ENCODE results near the gene ADGRG3. TPM values are rescaled to one million over a fixed set of nuclear protein-coding genes. Genes with fewer than 3 reads are reported as not detected.

Gene ADGRG3
- total and polyA plus RNA-seq, 8 donors: 0.46 to 50.2 (median 1.7) TPM; not detected in 2

DNA sequence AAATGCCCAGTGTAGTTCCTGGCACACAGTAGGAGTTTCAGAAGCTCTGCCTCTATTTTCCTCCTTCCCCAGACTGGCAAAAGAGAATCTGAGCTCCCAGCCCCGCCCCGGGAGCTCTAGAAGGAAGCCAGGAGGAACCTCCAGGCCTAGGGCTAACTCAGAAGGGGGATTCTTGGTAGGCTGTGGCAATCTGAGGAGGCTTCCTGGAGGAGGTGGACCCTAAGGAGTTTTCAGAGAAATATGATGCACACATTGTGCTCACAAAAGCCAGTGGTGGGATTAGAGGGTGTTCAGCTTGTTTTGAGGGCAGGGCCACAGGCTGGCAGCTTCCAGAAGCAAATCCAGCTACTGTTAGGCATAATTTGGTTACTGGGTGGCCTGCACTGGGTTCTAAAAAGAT lies 29.7 kb upstream of the ADGRG3 start:
- no peak for TF ChIP-seq EP300 (IDR thresholded peaks at IDR 0.05)
- no peak for TF ChIP-seq POLR2AphosphoS5 (IDR thresholded peaks at IDR 0.05)
- TF ChIP-seq, protein P1, sequence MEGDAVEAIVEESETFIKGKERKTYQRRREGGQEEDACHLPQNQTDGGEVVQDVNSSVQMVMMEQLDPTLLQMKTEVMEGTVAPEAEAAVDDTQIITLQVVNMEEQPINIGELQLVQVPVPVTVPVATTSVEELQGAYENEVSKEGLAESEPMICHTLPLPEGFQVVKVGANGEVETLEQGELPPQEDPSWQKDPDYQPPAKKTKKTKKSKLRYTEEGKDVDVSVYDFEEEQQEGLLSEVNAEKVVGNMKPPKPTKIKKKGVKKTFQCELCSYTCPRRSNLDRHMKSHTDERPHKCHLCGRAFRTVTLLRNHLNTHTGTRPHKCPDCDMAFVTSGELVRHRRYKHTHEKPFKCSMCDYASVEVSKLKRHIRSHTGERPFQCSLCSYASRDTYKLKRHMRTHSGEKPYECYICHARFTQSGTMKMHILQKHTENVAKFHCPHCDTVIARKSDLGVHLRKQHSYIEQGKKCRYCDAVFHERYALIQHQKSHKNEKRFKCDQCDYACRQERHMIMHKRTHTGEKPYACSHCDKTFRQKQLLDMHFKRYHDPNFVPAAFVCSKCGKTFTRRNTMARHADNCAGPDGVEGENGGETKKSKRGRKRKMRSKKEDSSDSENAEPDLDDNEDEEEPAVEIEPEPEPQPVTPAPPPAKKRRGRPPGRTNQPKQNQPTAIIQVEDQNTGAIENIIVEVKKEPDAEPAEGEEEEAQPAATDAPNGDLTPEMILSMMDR (IDR thresholded peaks at IDR 0.05): no peak
- no peak for TF ChIP-seq POLR2A (IDR thresholded peaks at IDR 0.05)
- no peaks in the 10 kb centered on the region for H3K9me3 ChIP-seq
- no peak for DNase-seq
- no peak overlapping the region for H3K4me3 ChIP-seq
- peaks cover 0 to 53% (median 0%) of the 10 kb centered on the region in 3 donors for H3K27me3 ChIP-seq
- WGBS, 5 donors: 71 to 83% (median 75%) methylated on average over 2 of the region's 2 CpGs
- H3K27ac ChIP-seq: peak overlapping the region; percentile 56 to 82 (median 76)
- intact Hi-C loops (cut with DNase I; ENCODE audit: low total_unique reads): no loop called here
- peaks cover 0 to 12% (median 3%) of the 10 kb centered on the region in 4 donors for H3K36me3 ChIP-seq
- peaks cover 64 to 93% (median 83%) of the 10 kb centered on the region in 4 donors for H3K4me1 ChIP-seq

DNA sequence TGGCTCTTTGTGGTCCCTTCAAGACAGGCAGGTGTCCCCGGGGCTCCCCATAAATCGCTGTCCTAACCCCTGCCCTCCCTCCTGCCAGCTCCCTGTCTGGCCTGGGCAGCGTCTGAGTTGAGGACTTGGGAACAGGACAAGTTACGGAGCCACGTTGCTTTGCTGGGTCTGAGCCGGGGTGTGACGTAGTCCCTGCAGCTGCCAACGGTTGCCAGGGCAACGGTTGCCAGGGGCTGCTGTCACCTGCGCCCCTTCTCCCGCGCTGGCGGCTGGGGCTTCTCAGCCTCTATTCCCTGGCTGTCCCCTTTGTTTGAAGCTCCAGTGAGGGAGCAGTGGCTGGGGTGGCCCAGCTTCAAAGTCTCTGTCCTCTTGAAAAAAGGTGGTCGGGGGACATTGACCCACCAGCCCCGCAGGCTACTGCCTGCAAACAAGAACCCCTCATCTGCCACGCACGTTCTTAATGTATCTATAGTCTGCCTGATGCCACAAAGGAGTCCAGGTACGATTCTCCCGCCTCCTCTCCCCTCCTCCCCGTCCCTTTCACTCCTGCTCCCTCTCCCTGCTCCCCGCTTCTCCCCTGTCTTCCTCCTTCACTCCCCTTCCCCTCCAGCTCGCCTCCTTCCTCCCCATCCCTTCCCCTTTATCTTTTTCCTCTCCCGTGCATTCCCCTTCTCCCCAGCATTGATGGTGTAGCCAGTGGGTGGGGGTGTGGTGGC lies 28.8 kb upstream of the ADGRG3 start:
- DNase-seq: peak; percentile 67 to 92
- H3K4me1 ChIP-seq: peaks cover 61 to 88% (median 77%) of the 10 kb centered on the region in 4 donors
- H3K9me3 ChIP-seq: no peaks in the 10 kb centered on the region
- TF ChIP-seq, protein P1 (IDR thresholded peaks at IDR 0.05): no peak
- TF ChIP-seq POLR2A (IDR thresholded peaks at IDR 0.05) (no peak), POLR2AphosphoS5 (IDR thresholded peaks at IDR 0.05) (no peak), EP300 (IDR thresholded peaks at IDR 0.05) (no peak)
- intact Hi-C loops (cut with DNase I; ENCODE audit: low total_unique reads): no loop called here
- no peak overlapping the region for H3K4me3 ChIP-seq
- H3K27ac ChIP-seq: peak overlapping the region; percentile 72 to 82 (median 76)
- WGBS, 5 donors: 27 to 35% (median 32%) methylated on average over 22 to 23 of the region's 23 CpGs
- H3K36me3 ChIP-seq: peaks cover 0 to 15% (median 6%) of the 10 kb centered on the region in 4 donors
- H3K27me3 ChIP-seq: peaks cover 0 to 44% (median 0%) of the 10 kb centered on the region in 3 donors

DNA sequence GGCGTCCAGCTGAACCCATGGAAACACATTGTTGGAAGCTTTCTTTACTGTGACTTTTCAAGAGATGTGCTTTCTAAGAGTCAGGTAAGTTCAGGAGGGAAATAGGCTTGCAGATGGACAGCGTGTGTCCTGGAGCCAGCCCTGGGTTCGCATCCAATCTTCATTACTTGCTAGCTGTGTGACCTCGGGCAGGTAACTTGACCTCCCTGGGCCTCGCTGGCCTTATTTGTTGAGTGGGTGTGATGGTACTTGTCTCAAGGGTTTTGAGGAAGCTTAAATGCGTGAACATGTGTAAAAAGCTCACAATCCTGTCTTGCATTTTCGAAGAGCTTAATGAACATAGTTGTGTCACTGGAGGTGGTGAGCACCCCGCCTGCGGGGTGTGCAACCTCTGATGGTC lies 27.9 kb upstream of the ADGRG3 start:
- 71 to 89% (median 86%) methylated on average over 9 of the region's 9 CpGs for WGBS, 5 donors

DNA sequence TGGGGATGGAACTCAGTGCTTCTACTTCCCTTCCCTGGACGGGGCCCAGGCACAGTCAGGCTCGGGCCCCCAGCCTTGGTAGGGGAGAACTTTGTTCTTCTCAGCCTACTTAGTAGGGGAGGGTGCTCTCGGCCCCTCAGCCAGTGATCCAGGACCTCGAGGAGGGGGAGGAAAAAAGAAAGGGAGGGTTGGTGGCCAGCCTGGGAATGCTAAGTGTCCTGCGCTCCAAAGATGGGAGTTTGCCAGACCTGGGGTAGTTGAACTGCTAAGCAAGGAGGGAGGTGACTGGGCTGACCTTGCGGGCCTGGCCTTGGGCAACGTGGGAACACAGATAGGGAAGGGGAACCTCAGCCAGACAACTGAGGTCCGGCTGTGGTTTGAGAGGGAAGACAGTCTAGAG lies 27.5 kb upstream of the ADGRG3 start:
- Histone ChIP-seq H3K27me3 (peaks cover 0 to 36% (median 0%) of the 10 kb centered on the region in 3 donors), H3K9me3 (no peaks in the 10 kb centered on the region), H3K4me1 (peaks cover 48 to 83% (median 64%) of the 10 kb centered on the region in 4 donors), H3K27ac (peak overlapping the region; percentile 10 to 82 (median 24)), H3K4me3 (no peak overlapping the region), H3K36me3 (peaks cover 0 to 18% (median 8%) of the 10 kb centered on the region in 4 donors)
- 32 to 55% (median 37%) methylated on average over 7 to 8 of the region's 8 CpGs for WGBS, 5 donors
- TF ChIP-seq EP300 (IDR thresholded peaks at IDR 0.05) (no peak), POLR2A (IDR thresholded peaks at IDR 0.05) (no peak), POLR2AphosphoS5 (IDR thresholded peaks at IDR 0.05) (no peak)
- TF ChIP-seq, protein P1 (IDR thresholded peaks at IDR 0.05): no peak
- no peak for DNase-seq
- intact Hi-C loops (cut with DNase I; ENCODE audit: low total_unique reads): no loop called here

More for the DNA sequence above, 27.9 kb upstream of the ADGRG3 start:
- peaks cover 52 to 83% (median 68%) of the 10 kb centered on the region in 4 donors for H3K4me1 ChIP-seq
- TF ChIP-seq POLR2A (IDR thresholded peaks at IDR 0.05) (no peak), POLR2AphosphoS5 (IDR thresholded peaks at IDR 0.05) (no peak)
- TF ChIP-seq, protein P1 (IDR thresholded peaks at IDR 0.05): no peak
- peak overlapping the region; percentile 10 to 82 (median 24) for H3K27ac ChIP-seq
- H3K36me3 ChIP-seq: peaks cover 0 to 18% (median 8%) of the 10 kb centered on the region in 4 donors
- no peak for DNase-seq
- intact Hi-C loops (cut with DNase I; ENCODE audit: low total_unique reads): no loop called here
- no peak overlapping the region for H3K4me3 ChIP-seq
- no peaks in the 10 kb centered on the region for H3K9me3 ChIP-seq
- H3K27me3 ChIP-seq: peaks cover 0 to 37% (median 0%) of the 10 kb centered on the region in 3 donors

Measured in stomach (tissue), 9 donors.